Parathyroid adenoma (tissue), 2 donors: ENCODE measurements around the gene APOBEC3A.
"Not testable (repeated sequence)": the region's sequence is repeated elsewhere in the genome, so short reads cannot be mapped to it uniquely, and the experiment has no call there.

Source experiments
- H2AFZ ChIP-seq: fragments of 300-600 bp; sonication (generic); one replicate; pipeline ENCODE4 v1.7.0; 2017; ENCODE audit warnings: antibody characterized with exemption, mild to moderate bottlenecking
- H3K27ac ChIP-seq: fragments of 300-600 bp; sonication (generic); one replicate; pipeline ENCODE4 v1.7.0; 2017
- H3K27me3 ChIP-seq: fragments of 300-600 bp; sonication (generic); one replicate; pipeline ENCODE4 v1.7.0; 2017; ENCODE audit warnings: low read length; ENCODE audit not compliant: control insufficient read depth, insufficient read depth
- H3K36me3 ChIP-seq: fragments of 300-600 bp; sonication (generic); one replicate; pipeline ENCODE4 v1.7.0; 2017; ENCODE audit warnings: low read length; ENCODE audit not compliant: control insufficient read depth, insufficient read depth
- H3K4me1 ChIP-seq: fragments of 300-600 bp; sonication (generic); one replicate; pipeline ENCODE4 v1.7.0; 2017; ENCODE audit warnings: control low read depth
- H3K4me2 ChIP-seq: fragments of 300-600 bp; sonication (generic); one replicate; pipeline ENCODE4 v1.7.0; 2017; ENCODE audit warnings: low read length
- H3K4me3 ChIP-seq: fragments of 300-600 bp; sonication (generic); one replicate; pipeline ENCODE4 v1.7.0; 2017; ENCODE audit warnings: low read depth, low read length
- H3K79me2 ChIP-seq: fragments of 300-600 bp; sonication (generic); one replicate; pipeline ENCODE4 v1.7.0; 2017; ENCODE audit warnings: control low read depth
- H3K9ac ChIP-seq: fragments of 300-600 bp; sonication (generic); one replicate; pipeline ENCODE4 v1.7.0; 2017; ENCODE audit warnings: mild to moderate bottlenecking
- H3K9me3 ChIP-seq: fragments of 300-600 bp; sonication (generic); one replicate; pipeline ENCODE4 v1.7.0; 2017; ENCODE audit warnings: low read length; ENCODE audit not compliant: control insufficient read depth
- TF ChIP-seq, protein P1 (sequence below): fragments of 300-600 bp; sonication (generic); IDR thresholded peaks from one replicate; pipeline ENCODE4 v1.7.0; 2017; ENCODE audit warnings: antibody characterized with exemption, mild to moderate bottlenecking
- donor health status: primary hyperparathyroidism.

APOBEC3A gene

DNA sequence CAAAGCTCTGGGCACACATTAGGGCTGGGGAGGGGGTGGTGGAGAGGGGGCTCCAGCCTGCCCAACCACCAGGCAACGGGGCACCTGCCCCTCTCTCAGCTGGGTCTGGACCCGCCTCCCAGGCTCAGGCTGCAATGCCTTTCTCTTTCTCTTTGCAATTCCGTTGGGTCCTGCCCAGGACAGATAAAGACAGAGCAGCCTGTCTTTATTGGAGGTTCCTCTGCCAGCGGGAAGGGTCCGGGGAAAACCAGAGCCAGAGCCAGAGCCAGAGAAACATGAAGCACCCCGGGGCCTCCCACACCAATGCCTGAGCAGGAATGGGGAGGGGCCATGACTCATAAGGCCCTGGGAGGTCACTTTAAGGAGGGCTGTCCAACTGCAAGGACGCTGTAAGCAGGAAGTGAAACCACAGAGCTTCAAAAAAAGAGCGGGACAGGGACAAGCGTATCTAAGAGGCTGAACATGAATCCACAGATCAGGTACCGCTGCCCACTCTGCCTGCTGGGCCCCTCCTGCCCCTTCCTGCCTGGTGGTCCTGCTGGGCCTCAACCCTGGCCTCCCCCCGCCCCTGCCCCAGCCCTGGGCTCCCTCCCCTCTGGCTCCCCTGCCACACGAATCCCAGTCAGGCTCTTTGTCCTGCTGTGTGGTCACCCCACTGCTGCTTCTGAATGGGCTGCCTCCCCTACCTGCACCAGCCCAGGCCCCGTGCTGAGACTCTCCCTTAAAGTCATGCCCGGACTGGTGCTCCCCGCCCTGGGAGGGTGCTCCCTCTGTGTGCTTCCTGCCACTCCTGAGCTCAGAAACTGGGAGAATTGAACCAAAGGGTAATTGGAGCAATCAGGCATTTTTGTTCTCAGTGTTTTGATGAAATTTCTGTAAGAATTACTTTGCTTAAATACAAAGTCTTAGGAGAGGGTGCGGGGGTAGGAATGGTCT, 24.9 kb downstream of the APOBEC3A start, which contains the start of gene APOBEC3B:
Gene APOBEC3B (plus strand): TSS at position 356 of the 936 bp plus-strand sequence. CDS start 107 bp downstream, at position 463.
- H3K9me3 ChIP-seq: no peaks in the 10 kb centered on the region
- no peaks in the 10 kb centered on the region for H3K79me2 ChIP-seq
- no peak within 1 kb of the TSS for H3K9ac ChIP-seq
- H3K27ac ChIP-seq: peak within 1 kb of the TSS; percentile 19
- H3K4me1 ChIP-seq: peaks cover 2% of the 10 kb centered on the region
- peak within 1 kb of the TSS; percentile 82 for H3K4me2 ChIP-seq
- TF ChIP-seq, protein P1, sequence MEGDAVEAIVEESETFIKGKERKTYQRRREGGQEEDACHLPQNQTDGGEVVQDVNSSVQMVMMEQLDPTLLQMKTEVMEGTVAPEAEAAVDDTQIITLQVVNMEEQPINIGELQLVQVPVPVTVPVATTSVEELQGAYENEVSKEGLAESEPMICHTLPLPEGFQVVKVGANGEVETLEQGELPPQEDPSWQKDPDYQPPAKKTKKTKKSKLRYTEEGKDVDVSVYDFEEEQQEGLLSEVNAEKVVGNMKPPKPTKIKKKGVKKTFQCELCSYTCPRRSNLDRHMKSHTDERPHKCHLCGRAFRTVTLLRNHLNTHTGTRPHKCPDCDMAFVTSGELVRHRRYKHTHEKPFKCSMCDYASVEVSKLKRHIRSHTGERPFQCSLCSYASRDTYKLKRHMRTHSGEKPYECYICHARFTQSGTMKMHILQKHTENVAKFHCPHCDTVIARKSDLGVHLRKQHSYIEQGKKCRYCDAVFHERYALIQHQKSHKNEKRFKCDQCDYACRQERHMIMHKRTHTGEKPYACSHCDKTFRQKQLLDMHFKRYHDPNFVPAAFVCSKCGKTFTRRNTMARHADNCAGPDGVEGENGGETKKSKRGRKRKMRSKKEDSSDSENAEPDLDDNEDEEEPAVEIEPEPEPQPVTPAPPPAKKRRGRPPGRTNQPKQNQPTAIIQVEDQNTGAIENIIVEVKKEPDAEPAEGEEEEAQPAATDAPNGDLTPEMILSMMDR: no peak
- peak within 1 kb of the TSS; percentile 55 for H3K4me3 ChIP-seq
- H3K36me3 ChIP-seq: no peaks in the 10 kb centered on the region
- H3K27me3 ChIP-seq: no peaks in the 10 kb centered on the region
- peak within 1 kb of the TSS; percentile 79 for H2AFZ ChIP-seq

DNA sequence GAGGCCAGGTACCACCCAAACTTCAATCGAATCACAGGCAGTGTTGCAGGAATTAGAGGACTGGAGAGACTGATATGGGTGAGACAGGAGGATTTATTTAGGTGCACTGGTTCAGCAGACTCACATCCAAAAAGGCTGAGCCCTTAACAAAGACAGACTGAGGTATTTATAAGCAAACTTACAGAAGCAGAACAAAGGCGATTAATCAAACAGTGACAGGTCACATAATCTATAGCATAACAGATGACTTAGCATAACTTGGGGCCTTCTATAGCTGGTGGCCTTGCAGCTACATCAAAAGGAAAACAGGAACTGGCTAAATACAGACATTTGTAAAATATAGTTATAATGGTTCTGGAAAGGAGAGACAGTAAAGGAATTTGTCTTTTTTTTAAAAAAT, 26.8 kb downstream of the APOBEC3A start:
- Histone ChIP-seq H3K36me3 (no peaks in the 10 kb centered on the region), H3K79me2 (no peaks in the 10 kb centered on the region), H3K27me3 (no peaks in the 10 kb centered on the region), H3K27ac (no peak overlapping the region), H2AFZ (no peak overlapping the region), H3K9me3 (no peaks in the 10 kb centered on the region), H3K9ac (no peak overlapping the region), H3K4me3 (no peak overlapping the region), H3K4me2 (no peak overlapping the region), H3K4me1 (peaks cover 2% of the 10 kb centered on the region)
- TF ChIP-seq, protein P1: no peak

DNA sequence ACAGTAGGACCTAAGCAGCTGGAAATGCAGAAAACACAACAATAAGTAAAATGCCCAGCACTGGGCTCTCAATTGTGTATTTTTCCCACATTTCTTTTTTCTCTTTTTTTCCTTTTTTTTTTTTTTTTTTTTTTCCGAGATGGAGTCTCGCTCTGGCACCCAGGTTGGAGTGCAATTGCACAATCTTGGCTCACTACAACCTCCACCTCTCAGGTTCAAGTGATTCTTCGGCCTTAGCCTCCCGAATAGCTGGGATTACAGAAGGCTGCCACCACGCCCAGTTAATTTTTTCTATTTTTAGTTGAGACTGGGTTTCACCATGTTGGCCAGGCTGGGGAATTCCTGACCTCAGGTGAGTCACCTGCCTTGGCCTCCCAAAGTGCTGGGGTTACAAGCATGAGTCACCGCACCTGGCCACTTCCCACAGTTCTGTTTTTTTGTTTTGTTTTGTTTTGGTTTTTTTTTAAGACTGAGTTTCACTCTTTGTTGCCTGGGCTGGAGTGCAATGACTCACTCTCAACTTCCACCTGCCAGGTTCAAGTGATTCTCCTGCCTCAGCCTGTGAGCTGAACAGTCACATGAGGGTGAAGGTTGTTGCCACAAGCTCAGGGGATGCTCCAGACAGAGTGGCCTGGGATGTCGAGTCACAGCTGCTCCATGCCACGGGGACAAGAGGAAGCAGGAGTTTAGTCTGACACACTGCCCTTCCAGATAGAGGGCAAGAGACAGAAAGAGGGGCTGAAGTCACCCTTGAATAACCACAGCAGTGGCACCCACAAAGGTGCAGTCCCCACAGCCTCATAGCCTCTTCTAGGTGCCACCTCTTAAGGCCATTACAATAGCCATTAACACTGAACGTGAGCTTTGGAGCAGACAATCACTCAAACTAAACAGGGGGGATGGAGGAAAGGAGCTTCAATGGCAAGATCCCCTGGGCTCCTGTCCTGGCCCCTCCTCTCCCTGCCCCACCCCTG, 27.7 kb downstream of the APOBEC3A start:
- not testable (repeated sequence) for H3K4me3 ChIP-seq, H3K27ac ChIP-seq, H3K4me2 ChIP-seq, H3K4me1 ChIP-seq, H3K79me2 ChIP-seq, H3K9me3 ChIP-seq, H3K9ac ChIP-seq, H3K36me3 ChIP-seq, H2AFZ ChIP-seq, H3K27me3 ChIP-seq

DNA sequence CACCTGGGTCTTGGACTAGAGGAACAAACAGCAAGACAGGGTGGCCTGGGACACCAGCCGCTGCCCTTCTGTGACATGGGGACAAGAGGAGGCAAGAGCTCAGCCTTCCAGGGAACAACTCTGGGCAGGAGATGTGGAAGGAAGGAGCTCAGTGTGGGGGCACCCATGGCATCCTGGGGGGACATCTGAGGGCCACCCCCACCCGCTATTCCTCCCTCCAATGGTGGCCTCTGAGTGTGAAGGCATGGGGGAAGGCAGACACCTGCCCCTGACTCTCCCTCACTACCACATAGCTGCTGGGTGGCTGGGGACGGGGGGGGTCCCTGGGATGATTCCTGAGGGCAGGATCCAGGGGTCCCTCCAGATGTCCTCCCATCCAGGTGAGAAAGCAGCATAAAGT, 29.2 kb downstream of the APOBEC3A start:
- Histone ChIP-seq H3K36me3 (no peaks in the 10 kb centered on the region), H3K4me3 (no peak overlapping the region), H3K9me3 (no peaks in the 10 kb centered on the region), H3K4me2 (no peak overlapping the region), H2AFZ (no peak overlapping the region), H3K4me1 (peaks cover 2% of the 10 kb centered on the region), H3K27ac (no peak overlapping the region), H3K27me3 (no peaks in the 10 kb centered on the region), H3K79me2 (no peaks in the 10 kb centered on the region), H3K9ac (no peak overlapping the region)
- TF ChIP-seq, protein P1: no peak
